GM18907 (cell line): Measurements from ENCODE around the gene ANO2.
"Not testable (repeated sequence)": the region's sequence is repeated elsewhere in the genome, so short reads cannot be mapped to it uniquely, and the experiment has no call there.

Experiments
- ATAC-seq: cut with Tn5 transposase; IDR thresholded peaks from one replicate; pipeline ENCODE4 v1.9.1; 2021; ENCODE audit warnings: mild to moderate bottlenecking, moderate library complexity; ENCODE audit not compliant: unreplicated experiment

Gene ANO2

GRCh38 chr12:5689773-5690172, 255.3 kb downstream of the ANO2 start:
- no peak for ATAC-seq

DNA sequence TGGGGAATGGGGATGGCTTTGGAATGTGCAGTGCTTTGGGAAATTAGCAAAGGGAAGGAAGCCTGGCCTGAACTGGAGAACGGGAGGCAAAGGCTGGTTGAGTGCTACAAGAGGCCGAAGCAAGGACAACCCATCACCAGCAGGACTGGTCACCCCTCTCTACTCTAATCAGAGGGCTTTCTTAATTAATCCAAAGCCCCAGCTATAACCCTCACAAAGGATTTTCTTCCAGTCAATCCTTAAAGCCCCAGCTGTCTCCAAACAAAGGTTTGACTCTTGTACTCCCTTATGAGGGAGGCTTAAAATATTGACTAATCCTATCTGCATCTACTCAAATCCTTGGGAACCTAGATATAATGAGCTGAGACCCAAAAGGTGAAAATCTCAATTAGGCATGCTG, 256.8 kb downstream of the ANO2 start:
- no peak for ATAC-seq

GRCh38 chr12:5685935-5686334, 259.1 kb downstream of the ANO2 start:
- no peak for ATAC-seq

- no peak for ATAC-seq
These were observed 260.1 kb downstream of the ANO2 start for GRCh38 chr12:5684989-5685388.

- no peak for ATAC-seq
These were observed 262.5 kb downstream of the ANO2 start for GRCh38 chr12:5682581-5682980.

DNA sequence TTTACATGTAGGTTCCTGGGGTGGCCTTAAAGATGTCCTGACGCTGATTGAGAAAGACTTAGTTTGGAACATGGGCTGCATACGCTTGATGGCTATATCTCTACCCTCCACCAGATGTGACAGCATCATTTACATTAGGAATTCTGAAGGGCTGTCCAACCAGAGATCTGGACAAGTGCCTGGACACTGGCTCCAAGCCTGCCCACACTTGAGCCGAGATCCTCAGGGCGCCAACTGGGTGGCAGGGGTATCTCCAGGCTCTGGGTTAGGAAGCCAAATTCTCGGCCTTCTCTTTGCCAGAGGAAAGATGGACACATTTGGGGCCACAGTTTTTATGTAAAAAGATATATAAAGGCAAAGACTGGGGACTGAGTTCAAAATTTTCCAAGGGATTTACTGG, 266.9 kb downstream of the ANO2 start:
- ATAC-seq = no peak

- ATAC-seq = not testable (repeated sequence)
These were observed 275.4 kb downstream of the ANO2 start for GRCh38 chr12:5669624-5670023.

DNA sequence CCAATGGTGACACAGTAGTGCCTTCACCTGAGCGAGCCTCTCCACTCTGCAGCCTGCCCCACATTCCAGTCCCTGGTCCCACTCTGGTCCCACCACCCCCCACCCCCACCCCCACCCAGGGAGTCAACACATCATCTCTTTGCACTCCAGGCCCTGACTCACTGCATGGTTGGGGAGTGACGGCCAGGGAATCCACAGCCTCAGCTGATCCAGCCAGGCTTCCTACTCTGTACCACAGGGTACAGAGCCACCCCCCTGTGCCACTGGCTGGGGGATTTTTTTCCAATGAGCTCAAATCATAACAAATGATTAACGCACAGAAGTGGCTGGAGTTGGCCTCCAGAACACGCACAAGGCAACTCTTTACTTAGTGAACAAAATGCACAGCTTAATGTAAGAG, 279.4 kb downstream of the ANO2 start:
- ATAC-seq = no peak

- no peak for ATAC-seq
These were observed 283.2 kb downstream of the ANO2 start for GRCh38 chr12:5661811-5662210.

- no peak for ATAC-seq
These were observed 284.8 kb downstream of the ANO2 start for GRCh38 chr12:5660238-5660637.

GRCh38 chr12:5658339-5658941, 286.6 kb downstream of the ANO2 start:
- ATAC-seq = not testable (repeated sequence)

GRCh38 chr12:5656836-5657235, 288.2 kb downstream of the ANO2 start:
- ATAC-seq = no peak

- ATAC-seq = no peak
These were observed 289.9 kb downstream of the ANO2 start for GRCh38 chr12:5655120-5655519.

DNA sequence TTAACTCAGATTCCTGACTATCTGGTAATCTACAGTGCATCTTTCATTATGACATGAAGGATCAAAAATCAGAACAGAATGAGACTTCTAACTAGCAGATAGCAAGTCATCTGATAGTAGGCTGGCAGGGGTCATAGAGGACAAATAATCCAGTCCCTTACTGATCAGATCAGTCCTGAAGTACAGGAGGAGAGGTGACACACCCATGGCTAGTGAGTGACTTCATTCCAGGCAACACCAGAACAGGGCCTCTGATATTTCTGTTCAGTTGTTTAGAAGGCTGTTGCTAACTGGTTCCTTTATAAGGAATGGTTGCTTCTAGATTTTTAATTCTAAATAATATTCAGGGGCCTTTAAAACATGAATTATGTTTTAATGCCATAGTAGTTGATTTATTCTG, 291.0 kb downstream of the ANO2 start:
- no peak for ATAC-seq

GRCh38 chr12:5650829-5651461, 294.1 kb downstream of the ANO2 start:
- ATAC-seq = no peak

GRCh38 chr12:5650281-5650680, 294.8 kb downstream of the ANO2 start:
- ATAC-seq = no peak

DNA sequence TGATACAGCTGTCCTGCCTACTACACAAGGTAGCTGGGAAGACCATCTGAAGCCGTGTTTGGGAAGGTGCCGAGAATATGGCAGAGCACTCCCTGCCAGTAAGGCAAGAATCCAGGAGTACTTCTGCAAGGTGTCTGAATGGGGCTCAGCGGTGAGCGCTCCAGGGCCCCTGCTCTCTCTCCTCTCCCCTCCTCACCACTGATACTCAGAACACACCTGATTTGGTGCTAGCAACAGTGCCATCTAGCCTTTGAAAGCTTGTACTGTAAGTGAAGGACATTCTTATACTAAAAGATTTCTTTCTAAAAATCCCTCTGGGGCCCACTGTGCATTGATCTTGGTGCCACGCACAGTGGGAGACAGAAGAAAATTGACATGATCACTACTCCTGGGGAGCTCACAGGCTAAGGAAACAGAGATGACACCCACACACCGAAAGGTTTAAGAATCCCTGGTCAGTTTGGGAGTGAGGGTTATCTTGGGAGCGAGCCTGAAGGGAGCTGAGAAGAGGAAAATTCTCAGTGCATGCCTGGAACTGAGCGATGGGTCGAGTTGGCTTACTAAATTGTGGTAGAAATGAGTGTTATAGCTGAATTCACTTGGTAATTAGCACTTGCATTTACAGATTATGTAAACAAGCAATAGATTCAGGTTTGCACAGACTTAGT, 296.2 kb downstream of the ANO2 start:
- no peak for ATAC-seq

DNA sequence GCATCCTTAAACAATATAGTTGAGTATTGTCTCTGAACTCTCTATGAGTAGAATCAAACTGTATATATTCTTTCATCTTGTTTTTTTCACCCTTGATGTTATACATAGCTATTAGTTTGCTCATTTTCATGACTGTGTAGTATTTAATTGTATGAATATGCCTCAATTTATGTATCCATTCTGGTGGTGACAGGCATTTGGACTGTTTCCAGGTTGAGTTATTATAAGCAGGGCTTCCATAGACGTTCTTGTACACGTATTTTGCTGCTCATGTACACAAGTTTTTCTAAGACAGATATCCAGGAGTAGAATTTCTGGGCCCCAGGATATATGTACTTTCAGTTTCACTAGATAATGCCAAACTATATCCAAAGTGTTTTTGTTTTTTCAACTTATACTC, 301.8 kb downstream of the ANO2 start:
- no peak for ATAC-seq

- no peak for ATAC-seq
These were observed 307.4 kb downstream of the ANO2 start for GRCh38 chr12:5637698-5638097.

- ATAC-seq = no peak
These were observed 308.2 kb downstream of the ANO2 start for GRCh38 chr12:5636907-5637306.

- ATAC-seq = no peak
These were observed 312.0 kb downstream of the ANO2 start for GRCh38 chr12:5633106-5633505.

DNA sequence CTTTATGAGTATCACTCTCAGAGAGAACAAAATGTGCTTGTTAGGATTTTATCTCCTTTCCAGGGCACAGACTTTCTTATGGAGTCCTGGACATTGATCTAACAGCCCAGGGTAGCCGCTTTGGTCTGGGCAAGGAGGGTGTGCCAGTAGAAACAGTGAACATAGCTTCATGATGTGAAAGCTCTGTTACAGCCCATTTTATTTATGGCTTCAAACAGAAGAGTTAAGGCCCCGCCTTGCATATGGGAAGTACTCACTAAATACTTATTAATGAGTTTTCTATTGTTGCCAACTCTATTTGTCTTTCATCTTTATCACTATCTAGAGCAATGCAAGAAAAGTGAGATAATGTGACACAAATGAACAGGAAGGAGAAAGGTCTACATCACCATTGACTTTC, 312.6 kb downstream of the ANO2 start:
- ATAC-seq = no peak
